OCI-LY3 (cell line): ENCODE measurements around the gene OSTM1.

ENCODE experiments used
- H2AFZ ChIP-seq: fragments of 200-600, 300-600 bp; shearing (Covaris generic); 2 replicates; pipeline ENCODE4 v1.6.0; 2014; ENCODE audit warnings: antibody characterized with exemption, low read depth, low read length
- H3K27ac ChIP-seq: fragments of 200-600, 300-600 bp; sonication (generic); 2 replicates; pipeline ENCODE4 v1.5.1; 2014; ENCODE audit warnings: mild to moderate bottlenecking, low read length, moderate library complexity, mixed read lengths
- H3K27me3 ChIP-seq: fragments of 200-600, 300-600 bp; sonication (generic); 2 replicates; pipeline ENCODE4 v1.6.1; 2014; ENCODE audit warnings: low read depth, low read length, mixed read lengths
- H3K36me3 ChIP-seq: fragments of 200-600, 300-600 bp; sonication (generic); replicated peaks from 2 replicates; pipeline ENCODE3; 2014; ENCODE audit warnings: low read depth, low read length, mixed read lengths
- H3K4me1 ChIP-seq: fragments of 300-600, 200-600 bp; sonication (generic); 2 replicates; pipeline ENCODE4 v1.6.1; 2014; ENCODE audit warnings: low read length, mixed read lengths
- H3K4me2 ChIP-seq: fragments of 200-600, 300-600 bp; sonication (generic); 2 replicates; pipeline ENCODE4 v1.6.1; 2014; ENCODE audit warnings: low read length, mixed read lengths
- H3K4me3 ChIP-seq: fragments of 300-600, 200-600 bp; sonication (generic); 2 replicates; pipeline ENCODE4 v1.5.1; 2014; ENCODE audit warnings: antibody characterized with exemption, mild to moderate bottlenecking, low read length, moderate library complexity
- H3K79me2 ChIP-seq: fragments of 300-600, 200-600 bp; shearing (Covaris generic); 2 replicates; pipeline ENCODE4 v1.6.1; 2014; ENCODE audit warnings: mild to moderate bottlenecking, low read length, mixed read lengths
- H3K9ac ChIP-seq: fragments of 300-600, 200-600 bp; shearing (Covaris generic); 2 replicates; pipeline ENCODE4 v1.6.0; 2014; ENCODE audit warnings: mild to moderate bottlenecking, low read length, moderate library complexity
- H3K9me3 ChIP-seq: fragments of 200-600, 300-600 bp; shearing (Covaris generic); 2 replicates; pipeline ENCODE4 v1.6.1; 2014; ENCODE audit warnings: low read length, mixed read lengths; ENCODE audit not compliant: insufficient read depth
- H4K20me1 ChIP-seq: fragments of 200-600, 300-600 bp; sonication (generic); 2 replicates; pipeline ENCODE4 v1.6.1; 2016; ENCODE audit warnings: low read length, mixed read lengths; ENCODE audit not compliant: insufficient read depth
- EZH2phosphoT487 ChIP-seq: fragments of 200-600 bp; shearing (Covaris generic); IDR thresholded peaks from 2 replicates; pipeline ENCODE4 v1.6.1; 2018; ENCODE audit warnings: antibody characterized with exemption, mixed run types, low read depth
- TF ChIP-seq, protein P1 (sequence below): fragments of 200-600, 300-600 bp; sonication (generic); IDR thresholded peaks from 2 replicates; pipeline ENCODE4 v1.5.1; 2014; ENCODE audit warnings: antibody characterized with exemption, low read length, low read depth

The OSTM1 gene

GRCh38 chr6:108120311-108120710 lies 45.8 kb upstream of the OSTM1 start:
- H3K27me3 ChIP-seq = no peaks in the 10 kb centered on the region
- no peak overlapping the region for H3K9ac ChIP-seq
- H3K4me1 ChIP-seq = peaks cover 4% of the 10 kb centered on the region; the same call in 1 of the 2 replicates
- no peak overlapping the region for H2AFZ ChIP-seq
- no peak for TF ChIP-seq EZH2phosphoT487
- TF ChIP-seq, protein P1, sequence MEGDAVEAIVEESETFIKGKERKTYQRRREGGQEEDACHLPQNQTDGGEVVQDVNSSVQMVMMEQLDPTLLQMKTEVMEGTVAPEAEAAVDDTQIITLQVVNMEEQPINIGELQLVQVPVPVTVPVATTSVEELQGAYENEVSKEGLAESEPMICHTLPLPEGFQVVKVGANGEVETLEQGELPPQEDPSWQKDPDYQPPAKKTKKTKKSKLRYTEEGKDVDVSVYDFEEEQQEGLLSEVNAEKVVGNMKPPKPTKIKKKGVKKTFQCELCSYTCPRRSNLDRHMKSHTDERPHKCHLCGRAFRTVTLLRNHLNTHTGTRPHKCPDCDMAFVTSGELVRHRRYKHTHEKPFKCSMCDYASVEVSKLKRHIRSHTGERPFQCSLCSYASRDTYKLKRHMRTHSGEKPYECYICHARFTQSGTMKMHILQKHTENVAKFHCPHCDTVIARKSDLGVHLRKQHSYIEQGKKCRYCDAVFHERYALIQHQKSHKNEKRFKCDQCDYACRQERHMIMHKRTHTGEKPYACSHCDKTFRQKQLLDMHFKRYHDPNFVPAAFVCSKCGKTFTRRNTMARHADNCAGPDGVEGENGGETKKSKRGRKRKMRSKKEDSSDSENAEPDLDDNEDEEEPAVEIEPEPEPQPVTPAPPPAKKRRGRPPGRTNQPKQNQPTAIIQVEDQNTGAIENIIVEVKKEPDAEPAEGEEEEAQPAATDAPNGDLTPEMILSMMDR = no peak
- H3K9me3 ChIP-seq = no peaks in the 10 kb centered on the region
- no peaks in the 10 kb centered on the region for H4K20me1 ChIP-seq
- H3K27ac ChIP-seq = no peak overlapping the region
- no peaks in the 10 kb centered on the region for H3K79me2 ChIP-seq
- H3K4me2 ChIP-seq = no peak overlapping the region
- H3K4me3 ChIP-seq = no peak overlapping the region
- H3K36me3 ChIP-seq = no peaks in the 10 kb centered on the region

GRCh38 chr6:108119769-108120141 lies 45.2 kb upstream of the OSTM1 start:
- Histone ChIP-seq H3K4me3 (no peak overlapping the region), H3K4me2 (no peak overlapping the region), H4K20me1 (no peaks in the 10 kb centered on the region), H3K9ac (no peak overlapping the region), H2AFZ (no peak overlapping the region), H3K36me3 (no peaks in the 10 kb centered on the region), H3K27me3 (no peaks in the 10 kb centered on the region), H3K9me3 (no peaks in the 10 kb centered on the region), H3K4me1 (peaks cover 5% of the 10 kb centered on the region; the same call in 1 of the 2 replicates), H3K79me2 (no peaks in the 10 kb centered on the region), H3K27ac (no peak overlapping the region)
- TF ChIP-seq, protein P1 = no peak
- no peak for TF ChIP-seq EZH2phosphoT487

- no peaks in the 10 kb centered on the region for H4K20me1 ChIP-seq
- no peak overlapping the region for H2AFZ ChIP-seq
- peaks cover 8% of the 10 kb centered on the region for H3K4me1 ChIP-seq
- H3K27me3 ChIP-seq = peaks cover 3% of the 10 kb centered on the region; the same call in 1 of the 2 replicates
- no peak overlapping the region for H3K27ac ChIP-seq
- no peak overlapping the region for H3K4me2 ChIP-seq
- no peaks in the 10 kb centered on the region for H3K36me3 ChIP-seq
- H3K9ac ChIP-seq = no peak overlapping the region
- H3K79me2 ChIP-seq = no peaks in the 10 kb centered on the region
- no peak for TF ChIP-seq EZH2phosphoT487
- no peak overlapping the region for H3K4me3 ChIP-seq
- H3K9me3 ChIP-seq = no peaks in the 10 kb centered on the region
Measured at GRCh38 chr6:108118810-108119768, 44.5 kb upstream of the OSTM1 start.

DNA sequence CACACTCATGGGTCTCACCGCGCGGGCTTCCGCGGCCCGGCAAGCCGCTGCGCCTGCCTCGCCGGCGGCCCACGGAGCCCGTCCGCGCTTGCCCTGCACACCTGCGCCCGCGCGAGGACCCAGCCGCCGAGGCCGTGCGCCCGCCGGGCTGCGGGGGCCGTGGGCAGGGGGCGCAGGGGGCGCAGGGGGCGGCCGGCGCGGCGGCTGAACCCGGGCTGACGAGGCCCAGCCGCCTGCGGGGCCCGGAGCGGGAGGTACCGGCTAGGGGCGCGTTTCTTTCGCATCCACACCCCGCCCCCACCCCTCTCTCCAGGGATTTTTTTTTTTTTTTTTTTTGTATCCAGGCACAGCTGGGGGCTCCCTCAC lies 43.8 kb upstream of the OSTM1 start:
- H3K4me2 ChIP-seq = no peak overlapping the region
- peaks cover 4% of the 10 kb centered on the region; the same call in 1 of the 2 replicates for H3K27me3 ChIP-seq
- TF ChIP-seq, protein P1 = no peak
- TF ChIP-seq EZH2phosphoT487 = no peak
- H3K9me3 ChIP-seq = no peaks in the 10 kb centered on the region
- H3K79me2 ChIP-seq = no peaks in the 10 kb centered on the region
- H2AFZ ChIP-seq = no peak overlapping the region
- no peak overlapping the region for H3K4me3 ChIP-seq
- no peak overlapping the region for H3K27ac ChIP-seq
- H3K36me3 ChIP-seq = no peaks in the 10 kb centered on the region
- H4K20me1 ChIP-seq = no peaks in the 10 kb centered on the region
- H3K4me1 ChIP-seq = peaks cover 12% of the 10 kb centered on the region
- H3K9ac ChIP-seq = no peak overlapping the region
